SIG-M5 treated with dmso at 0.1 percent for 504 hours (cell line): ENCODE measurements around the gene CRTAP.
"Not testable (repeated sequence)": the region's sequence is repeated elsewhere in the genome, so short reads cannot be mapped to it uniquely, and the experiment has no call there.

ENCODE experiments used
- DNase-seq: peaks from one replicate; lab custom pipeline; 2025; ENCODE audit not compliant: unreplicated experiment; lab: John Stamatoyannopoulos, UW

CRTAP gene

DNA sequence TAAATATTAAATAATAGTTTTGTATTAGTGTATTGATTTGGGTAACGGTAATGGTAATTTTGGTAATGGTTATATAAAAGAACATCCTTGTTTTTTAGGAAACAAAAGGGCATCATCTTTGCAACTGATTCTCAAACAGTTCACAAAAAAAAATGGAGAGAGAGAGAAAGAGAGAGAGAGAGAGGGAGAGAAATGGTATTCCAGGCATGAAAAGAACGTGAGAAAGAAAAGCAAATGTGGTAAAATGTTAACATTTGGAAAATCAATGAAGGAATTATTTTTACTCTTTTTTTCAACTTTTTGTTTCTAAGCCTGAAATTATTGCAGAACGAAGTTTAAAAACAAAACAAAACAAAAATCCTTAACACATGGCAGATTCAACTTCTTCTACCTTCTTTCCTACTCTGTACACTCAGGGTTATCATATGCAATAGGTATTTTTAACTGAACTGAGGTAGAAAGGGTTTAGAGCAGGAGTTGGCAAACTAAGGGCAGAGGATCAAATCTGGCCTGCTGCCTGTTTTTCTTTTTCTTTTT lies 14.6 kb upstream of the CRTAP start:
- no peak for DNase-seq

DNA sequence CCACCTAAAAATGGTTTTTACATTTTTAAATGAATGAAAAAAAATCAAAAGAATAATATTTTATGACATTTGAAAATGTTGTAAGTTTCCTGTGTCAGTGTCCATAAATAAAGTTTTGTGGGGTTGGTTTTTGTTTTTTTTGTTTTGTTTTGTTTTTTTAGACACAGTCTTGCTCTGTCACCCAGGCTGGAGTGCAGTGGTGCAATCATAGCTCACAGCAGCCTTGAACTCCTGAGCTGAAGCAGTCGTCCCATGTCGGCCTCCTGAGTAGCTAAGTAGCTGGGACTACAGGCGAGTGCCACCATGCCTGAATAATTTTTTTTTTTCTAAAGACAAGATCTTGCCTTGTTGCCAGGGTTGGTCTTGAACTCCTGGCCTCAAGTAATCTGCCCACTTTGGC lies 14.1 kb upstream of the CRTAP start:
- DNase-seq: no peak

DNA sequence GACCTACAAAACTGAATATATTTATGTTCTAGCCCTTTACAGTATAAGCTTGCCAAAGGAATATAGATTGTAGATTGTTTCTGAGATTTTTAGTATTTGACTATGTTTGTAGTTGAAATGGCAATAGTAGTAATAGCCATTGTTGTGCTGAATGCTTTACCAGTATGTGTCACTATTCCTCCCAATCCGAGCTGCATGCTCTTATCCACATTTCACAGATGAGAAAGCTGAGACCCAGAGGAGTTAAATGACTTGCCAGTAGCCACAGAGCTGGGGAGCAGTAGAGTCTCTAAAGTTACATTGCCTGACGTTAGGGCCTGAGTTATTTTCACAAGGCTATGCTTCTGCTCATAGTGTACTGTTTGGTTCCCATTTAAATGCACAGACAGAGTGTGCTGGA lies 13.6 kb upstream of the CRTAP start:
- DNase-seq: no peak

DNA sequence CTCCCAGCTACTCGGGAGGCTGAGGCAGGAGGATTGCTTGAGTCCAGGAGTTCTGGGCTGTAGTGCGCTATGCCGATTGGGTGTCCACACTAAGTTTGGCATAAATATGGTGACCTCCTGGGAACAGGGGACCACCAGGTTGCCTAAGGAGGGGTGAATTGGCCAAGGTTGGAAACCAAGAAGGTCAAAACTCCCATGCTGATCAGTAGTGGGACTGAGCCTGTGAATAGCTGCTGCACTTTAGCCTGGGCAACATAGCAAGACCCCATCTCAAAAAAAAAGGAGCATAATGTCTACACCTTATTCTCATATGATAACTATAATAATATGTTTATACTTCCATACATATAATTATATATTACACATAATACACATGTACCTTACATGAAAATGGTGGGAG lies 10.8 kb upstream of the CRTAP start:
- no peak for DNase-seq

DNA sequence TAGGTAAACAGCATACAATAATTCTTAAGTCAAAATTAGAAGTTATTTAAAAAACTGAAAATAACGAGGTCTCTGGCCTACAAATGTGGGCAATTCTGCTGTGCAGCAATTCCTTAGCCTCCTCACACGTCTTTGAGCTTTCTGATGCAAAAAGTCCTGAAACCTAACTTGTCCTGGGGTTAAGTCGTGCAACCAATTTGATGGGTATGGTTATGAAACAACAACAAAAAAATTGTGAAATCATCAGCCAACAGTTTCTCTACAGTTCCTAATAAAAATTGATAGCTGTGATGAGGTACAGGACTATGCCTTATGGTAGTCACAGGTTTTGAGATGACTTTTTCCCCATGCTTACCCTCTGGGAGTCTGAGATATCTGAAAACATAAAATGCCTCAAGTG lies 10.3 kb upstream of the CRTAP start:
- peak; percentile 51 for DNase-seq

DNA sequence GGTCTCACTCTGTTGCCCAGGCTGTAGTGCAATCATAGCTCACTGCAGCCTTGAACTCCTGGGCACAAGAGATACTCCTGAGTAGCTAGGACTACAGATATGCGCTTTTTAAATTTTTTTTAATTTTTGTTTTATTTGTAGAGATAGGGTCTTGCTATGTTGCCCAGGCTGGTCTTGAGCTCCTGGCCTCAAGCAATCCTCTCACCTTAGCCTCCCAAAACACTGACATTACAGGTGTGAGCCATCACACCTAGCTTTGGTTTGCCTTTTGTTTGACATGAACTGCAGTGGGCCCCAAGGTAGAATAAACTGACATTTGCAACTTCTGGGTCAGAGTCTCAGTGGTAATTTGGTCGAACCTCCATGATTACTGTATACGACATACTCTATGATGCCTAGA lies 9.0 kb upstream of the CRTAP start:
- no peak for DNase-seq

DNA sequence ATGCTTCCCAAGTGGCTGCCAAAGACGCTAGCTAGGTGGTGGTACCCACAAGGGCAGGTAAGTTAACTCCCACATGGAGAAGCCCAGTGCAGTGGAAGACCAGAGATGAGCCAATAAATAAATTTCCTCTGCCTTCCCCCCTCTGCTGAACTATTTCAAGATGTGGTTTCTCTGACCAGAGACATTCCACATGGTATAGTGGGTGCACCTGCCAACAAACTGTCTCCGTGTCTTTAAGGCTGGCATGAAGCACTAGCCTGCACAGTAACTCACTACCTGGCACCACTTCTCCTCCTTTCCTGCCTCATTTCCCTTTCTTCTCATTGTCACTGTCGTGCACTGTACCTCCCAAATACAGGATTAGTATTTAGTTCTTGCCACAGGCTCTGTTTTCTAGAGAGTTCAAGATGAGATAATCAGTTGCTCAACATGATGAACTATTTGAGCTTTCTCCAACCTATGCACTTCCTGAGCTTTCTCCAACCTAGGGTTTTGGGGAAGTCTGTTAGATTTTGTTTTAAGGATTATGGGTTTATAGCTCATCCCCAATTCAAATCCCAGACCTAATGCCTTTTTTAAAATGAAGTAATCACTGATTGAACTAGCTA lies 8.4 kb upstream of the CRTAP start:
- DNase-seq: no peak

DNA sequence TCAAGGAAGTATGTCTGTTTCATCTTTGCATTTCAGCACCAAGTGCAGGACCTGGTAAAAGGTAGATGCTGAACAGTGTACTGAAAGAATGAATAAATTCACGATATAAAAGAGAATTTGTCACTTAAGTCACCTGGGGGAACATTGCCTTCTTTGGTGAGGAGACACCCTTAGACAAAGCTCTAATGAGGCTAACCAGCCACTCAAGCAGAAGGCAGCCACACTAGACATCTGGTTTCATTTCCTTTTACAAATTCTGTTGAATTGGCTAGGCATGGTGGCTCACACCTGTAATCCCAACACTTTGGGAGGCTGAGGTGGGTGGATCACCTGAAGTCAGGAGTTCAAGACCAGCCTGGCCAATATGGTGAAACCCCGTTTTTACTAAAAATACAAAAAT lies 7.0 kb upstream of the CRTAP start:
- DNase-seq: not testable (repeated sequence)

DNA sequence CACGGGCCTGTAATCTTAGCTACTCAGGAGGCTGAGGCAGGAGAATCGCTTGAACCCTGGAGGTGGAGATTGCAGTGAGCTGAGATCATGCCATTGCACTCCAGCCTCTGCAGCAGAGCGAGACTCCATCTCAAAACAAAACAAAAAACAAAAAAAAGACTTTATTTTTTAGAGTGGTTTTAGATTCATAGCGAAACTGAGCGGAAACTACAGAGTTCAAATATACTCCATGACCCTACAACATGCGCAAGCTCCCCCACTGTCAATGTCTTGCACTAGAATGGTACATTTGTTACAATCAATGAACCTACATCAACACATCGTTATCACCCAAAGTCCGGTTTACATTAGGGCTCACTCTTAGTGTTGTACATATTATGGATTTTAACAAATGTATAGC lies 2.2 kb upstream of the CRTAP start:
- no peak for DNase-seq

DNA sequence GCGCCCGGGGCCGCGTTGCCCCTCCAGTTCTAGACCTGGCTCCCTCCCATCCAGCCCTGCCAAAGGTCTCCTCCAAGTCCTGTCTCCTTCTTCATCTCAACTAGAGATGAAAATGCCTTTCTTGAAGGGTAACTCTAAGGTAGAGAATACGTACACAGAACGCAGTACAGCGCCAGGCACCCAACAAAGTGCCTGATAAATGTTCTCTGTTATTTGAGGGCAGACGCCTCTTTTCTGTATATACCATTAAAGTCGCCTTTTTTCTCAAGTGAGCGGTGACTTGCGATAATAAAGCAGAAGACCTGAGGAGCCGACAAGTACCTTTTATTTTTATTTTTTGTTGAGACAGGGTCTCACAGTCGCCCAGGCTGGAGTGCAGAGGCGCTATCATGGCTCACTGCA lies 809 bp downstream of the CRTAP start:
- DNase-seq: no peak

DNA sequence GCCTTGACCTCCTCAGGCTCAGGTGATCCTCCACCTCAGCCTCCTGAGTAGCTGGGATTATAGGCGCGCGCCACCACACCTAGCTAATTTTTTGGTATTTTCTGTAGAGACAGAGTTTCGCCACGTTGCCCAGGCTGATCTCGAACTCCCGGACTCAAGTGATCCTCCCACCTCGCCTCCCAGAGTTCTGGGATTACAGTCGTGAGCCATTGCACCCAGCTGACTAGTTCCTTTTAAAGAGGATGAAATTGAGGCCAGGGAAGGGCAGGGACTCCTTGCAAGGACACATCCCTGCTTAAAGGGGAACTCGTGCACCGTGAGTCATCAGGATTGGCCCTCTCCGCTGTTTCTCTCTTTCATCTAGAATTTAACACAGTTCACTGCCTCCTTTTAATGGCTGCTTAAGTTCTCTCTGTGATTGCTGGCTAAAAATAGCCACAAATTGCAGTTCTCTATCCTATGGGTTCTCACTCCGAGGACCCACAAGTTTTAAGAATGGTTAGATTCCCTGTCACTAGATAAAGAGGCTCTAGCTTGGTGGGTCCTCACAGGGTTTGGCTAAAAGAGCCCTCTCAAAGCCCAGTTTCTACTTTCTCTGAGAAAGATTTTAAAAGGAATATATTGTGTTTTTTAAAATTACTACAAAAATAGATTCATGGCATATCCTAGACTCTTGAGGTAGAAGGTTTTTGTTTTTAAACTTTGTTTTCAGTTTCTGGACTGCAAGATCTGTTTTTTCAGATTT lies 1.4 kb downstream of the CRTAP start:
- DNase-seq: peak; percentile 93

DNA sequence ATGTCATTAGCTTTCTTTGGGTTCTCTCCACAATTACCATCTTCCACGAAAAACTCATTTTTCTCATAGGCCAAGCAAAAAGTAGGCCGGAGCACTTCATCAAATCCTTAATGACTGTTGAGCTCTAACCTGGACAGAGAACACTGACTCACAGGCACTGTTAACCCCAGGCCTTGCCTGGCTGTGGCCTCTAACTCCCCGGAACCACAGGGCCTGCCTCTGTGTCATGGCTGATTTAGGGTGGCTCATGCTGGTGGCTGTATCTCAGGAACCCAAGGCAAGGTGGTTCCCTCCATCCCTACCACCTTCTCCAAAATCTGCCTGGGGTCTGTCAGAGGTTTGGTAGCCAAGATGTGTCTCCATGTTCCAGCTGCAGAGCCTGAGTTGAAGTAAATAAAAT lies 3.6 kb downstream of the CRTAP start:
- no peak for DNase-seq

DNA sequence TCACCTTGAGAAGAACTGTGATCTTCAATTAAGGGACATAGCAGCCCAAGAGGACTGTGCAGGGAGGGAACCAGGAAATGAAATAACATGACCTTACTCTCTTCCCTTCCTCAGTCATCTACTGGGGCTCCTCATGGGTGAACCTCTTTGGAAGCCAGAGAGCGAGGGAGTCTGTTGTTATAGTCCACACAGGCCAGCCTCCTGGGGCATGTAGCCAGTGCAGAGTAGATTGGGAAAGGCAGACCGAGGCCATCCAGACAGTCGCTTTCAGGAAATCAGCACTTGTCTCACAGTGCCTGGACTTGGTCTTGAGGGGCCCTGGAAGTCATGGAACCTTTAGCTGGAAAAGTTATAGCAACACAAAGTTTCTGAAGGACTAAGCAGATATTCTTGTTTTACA lies 6.1 kb downstream of the CRTAP start:
- no peak for DNase-seq

DNA sequence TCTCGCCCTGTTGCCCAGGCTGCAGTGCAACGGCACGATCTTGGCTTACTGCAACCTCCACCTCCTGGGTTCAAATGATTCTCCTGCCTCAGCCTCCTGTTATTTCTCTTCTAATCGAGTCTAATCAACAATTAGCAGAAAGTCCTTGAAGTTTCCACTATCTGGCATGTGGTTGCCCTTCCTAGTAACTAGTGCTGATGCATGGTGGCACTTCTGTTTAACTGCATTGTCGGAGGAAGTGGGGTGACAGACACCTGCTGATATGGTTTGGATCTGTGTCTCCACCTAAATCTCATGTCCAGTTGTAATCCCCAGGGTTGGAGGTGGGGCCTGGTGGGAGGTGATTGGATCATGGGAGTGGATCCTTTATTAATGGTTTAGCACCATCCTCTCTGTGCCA lies 9.2 kb downstream of the CRTAP start:
- DNase-seq: no peak

DNA sequence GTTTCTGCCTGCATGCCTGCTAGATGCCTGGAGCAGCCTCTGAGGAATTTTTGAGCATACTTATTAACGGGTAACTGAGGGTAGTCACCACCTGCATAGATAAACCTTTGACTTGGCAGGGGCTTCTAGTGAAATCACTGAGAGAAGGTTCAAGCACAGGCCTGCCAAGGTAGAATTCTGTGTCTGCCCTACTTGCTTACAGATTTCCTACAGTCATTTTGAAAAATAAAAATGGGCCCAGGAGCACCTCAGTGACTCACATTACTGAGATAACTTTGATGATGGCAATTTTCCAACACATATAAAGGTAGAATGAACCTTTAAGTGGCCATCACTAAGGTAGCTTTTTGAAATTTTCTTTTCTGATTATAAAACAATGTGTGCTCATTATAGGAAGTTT lies 10.8 kb downstream of the CRTAP start:
- no peak for DNase-seq

DNA sequence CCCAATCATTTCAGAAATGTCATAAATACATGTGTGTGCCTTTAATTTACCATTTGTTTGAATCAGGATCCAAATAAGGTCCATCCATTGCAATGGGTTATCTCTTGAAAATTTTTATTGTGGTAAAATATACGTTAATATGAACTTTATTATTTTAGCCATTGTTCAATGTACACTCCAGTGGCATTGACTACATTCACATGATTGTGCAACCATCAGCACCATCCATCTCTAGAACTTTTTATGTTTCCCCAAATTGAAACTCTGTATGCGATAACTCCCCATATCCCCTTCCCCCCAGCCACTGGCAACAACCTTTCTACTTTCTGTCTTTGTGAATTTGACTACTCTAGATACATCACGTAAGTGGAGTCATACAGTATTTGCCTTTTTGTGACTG lies 12.0 kb downstream of the CRTAP start:
- DNase-seq: no peak

DNA sequence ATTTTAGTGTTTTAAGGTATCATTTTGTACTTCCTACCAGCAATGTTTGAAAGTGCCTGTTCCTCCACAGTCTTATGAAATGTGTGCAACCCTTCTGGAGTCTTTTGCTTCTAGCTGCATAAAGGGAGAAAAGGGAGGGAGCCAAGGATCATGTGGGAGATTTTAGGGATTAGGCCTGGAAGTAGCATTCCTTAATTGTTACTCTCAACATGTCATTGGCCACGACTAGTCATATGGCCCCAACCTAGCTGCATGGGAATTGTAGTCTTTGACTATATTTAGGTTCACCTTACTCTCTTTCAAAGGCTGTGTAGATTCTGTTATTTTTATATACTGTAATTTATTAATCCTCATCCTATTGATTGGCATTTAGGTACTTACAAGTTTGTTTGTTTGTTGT lies 14.9 kb downstream of the CRTAP start:
- no peak for DNase-seq

DNA sequence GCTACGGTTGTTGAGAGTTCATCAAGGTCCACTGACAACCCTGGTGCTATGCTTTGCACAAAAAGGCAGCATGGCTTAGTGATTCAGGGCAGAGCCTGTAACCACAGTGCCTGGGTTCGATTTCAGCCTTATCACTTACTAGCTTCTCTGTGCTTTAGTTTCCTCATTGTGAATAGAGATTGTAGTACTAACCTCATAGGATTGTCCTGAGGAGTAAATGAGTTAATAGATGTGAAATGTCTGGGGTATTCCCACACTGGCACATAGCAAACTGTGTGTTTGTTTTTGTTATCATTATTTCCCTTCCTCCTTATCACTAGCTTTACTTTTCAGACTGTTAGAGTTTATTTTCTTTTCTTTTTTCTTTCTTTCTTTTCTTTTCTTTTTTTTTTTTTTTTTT lies 16.3 kb downstream of the CRTAP start:
- DNase-seq: no peak

DNA sequence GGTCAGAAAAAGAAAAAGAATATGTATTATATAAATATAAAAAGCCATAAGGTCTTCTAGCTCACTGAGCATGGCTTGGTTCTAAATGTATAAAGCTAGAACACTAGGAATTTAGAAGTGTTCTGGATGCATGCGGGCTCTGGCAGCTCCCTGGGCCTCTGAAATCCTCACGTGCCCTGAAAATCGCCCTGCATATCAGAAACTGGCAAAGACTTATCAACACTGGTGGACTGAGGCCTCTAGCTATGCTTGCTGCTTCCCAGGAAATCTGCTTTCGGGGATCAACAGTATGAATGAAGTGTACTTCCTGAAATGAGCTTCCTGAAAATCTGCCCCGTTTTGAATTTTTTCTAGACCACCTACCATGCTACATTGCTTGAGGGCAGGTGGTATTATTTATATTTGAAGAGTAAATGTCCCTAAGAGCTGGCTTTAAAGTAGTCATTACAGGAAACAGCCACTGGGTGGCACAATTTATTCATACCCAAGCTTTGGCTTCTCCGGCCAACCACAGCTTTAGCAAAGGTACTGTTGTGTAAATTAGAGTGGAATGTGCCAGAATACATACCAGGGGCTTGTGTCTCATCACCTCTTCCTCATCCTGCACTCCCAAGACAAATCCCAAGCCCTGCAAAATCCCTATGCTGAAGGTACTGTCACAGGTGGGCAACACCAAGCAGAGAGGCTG lies 17.7 kb downstream of the CRTAP start:
- DNase-seq: peak; percentile 67

DNA sequence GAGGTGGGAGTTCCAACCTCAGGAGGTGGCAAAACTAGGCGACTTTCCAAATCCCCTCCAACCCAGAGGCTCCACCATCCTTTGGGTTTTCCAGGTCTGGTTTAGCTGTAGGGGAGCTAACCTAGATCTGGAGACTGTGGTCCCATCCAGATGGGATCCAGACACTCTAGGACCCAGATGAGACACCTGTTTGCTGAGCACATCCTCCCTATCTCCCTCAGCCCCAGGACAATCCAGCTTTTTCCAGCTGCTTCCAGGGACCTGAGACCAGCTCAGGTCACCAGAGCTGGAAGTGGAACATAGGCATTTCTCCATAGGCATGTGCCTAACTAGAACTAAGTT lies 18.2 kb downstream of the CRTAP start:
- no peak for DNase-seq

DNA sequence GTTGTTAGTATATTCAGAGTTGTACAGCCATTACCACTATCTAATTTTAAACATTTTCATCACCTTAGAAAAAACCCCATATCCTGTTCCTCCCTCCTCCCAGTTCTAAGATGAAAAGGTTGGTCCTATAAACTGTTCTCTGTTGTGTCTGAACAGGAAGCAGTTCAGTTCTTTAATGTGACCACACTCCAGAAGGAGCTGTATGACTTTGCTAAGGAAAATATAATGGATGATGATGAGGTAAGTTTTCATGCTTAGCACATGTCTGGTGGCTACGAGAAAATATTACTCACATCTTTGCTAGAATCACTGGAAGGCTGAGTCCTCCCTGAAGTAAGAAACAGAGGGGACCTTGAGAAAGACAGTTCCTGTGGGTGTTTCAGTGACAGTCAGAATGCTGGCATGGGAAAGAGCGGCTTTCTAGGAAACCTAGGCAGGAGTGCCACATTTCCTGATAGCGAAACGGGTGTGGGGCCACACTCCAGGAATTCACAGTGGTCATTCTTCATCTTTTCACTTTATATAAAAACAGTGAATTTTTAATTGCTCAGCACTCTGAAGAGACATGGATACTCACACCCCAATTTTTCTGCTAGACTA lies 20.3 kb downstream of the CRTAP start:
- DNase-seq: peak; percentile 13

DNA sequence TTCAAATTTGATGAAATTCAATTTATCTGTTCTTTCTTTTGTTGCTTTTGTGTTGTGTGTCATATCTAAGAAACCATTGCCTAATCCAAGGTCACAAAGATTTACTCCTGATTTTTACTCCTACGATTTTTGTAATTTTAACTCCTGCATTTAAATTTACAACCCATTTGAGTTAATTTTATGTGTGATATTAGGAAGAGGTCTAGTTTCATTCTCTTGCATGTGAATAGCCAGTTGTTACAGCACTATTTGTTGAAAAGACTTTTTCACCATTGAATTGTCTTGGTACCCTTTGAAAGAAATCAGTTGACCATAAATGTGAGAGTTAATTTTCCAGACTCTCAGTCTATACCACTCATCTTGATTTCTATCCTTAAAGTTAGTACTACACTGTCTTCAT lies 23.9 kb downstream of the CRTAP start:
- DNase-seq: no peak
